Activated CD4-positive, alpha-beta T cell treated with anti-CD3 and anti-CD28 coated beads for 1 hour (primary cell): ENCODE measurements around the gene MRPL21.
"Not testable (repeated sequence)": the region's sequence is repeated elsewhere in the genome, so short reads cannot be mapped to it uniquely, and the experiment has no call there.

Experiments
- DNase-seq: peaks from one replicate; pipeline ENCODE4 v3.0.0-alpha.2; 2020

MRPL21 gene

DNA sequence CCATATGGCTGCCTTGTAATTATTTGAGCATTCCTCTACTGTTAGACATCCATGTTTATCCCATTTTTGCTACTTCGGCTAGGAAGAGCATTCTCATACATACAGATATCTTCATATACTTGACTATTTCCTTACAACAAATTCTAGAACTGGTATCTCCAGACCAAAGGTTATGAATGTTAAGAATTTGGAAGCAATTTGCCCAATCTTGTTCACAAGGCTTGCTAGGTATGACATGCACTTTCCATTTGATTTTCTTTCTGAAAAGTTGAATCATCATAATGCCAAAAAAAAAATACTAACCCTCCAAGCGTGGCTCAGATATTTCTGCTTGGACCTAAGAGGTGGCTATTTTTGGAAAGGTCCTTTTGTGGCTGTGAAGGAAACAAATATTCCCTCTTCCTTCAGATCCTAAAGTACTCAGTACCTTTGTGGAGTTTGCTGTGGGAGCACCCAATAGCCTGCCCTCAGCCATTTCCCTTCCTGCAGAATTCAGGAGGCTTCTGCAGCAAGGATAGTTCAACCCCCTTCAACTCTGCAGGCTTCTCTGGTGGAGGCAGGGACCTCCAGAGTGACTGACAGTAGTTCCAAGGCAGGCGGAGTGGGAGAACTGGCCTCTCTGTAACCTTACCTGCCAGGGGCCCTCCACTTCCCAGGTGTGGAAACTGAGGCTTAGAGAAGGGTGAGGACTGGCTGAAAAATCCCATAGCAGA, 39.9 kb downstream of the MRPL21 start:
- no peak for DNase-seq

GRCh38 chr11:68862421-68862820, 41.2 kb downstream of the MRPL21 start:
- DNase-seq = no peak

DNA sequence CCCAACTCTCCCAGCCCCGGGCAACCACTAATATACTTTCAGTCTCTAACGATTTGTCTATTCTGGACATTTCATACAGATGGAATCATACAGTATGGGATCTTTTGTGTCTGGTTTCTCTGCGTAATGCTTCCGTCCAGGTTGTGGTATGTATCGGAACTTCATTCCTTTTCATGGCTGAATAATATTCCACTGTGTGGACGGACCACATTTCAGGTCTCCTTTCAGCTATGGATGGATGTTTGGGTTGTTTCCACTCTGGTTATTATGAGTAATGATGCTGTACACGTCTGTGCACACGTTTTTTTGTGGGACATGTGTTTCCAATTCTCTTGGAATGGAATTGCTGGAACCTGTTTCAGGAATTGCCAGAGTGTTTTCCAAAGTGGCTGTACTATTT, 44.5 kb downstream of the MRPL21 start:
- DNase-seq = no peak

GRCh38 chr11:68857037-68857586, 46.5 kb downstream of the MRPL21 start:
- no peak for DNase-seq

GRCh38 chr11:68856425-68857030, 47.1 kb downstream of the MRPL21 start:
- DNase-seq = not testable (repeated sequence)

- no peak for DNase-seq
Measured at GRCh38 chr11:68855205-68855981, 48.2 kb downstream of the MRPL21 start.

DNA sequence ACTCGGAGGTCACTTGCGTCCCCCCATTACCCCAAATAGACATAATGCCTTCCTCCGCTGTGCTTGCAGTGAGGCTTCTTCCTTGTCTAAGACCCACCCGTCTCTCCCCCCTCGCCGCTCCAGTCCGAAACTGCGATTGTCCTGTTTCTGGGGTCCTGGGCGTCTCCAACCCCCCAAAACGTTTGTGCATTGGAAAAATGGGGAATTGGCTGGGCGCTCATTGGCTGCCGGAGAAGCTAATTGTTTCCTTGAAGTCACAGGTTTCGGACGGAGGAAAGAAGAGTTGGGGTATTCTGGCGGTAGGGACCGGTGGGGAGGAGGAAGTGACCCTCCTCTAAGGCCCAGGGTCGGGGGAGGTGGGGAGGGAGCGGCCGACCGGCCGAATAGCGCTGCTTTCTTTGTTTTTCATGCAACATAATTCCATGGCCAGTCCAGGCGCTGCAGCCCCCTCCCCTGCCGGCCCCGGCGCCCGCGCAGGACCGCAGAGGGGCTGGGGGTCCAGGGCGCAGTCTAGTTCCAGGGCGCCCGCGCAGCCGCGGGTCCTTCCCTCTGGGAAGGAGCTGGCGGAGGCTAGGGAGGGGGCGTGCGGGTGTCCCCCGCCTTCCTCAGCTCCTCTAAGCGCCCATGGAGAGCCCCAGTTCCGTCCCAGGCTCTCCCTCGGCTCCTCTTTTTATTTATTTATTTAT, 49.2 kb downstream of the MRPL21 start:
- DNase-seq = no peak

- DNase-seq = no peak
Measured at GRCh38 chr11:68852628-68853027, 51.0 kb downstream of the MRPL21 start.

- DNase-seq = no peak
Measured at GRCh38 chr11:68848429-68848828, 55.2 kb downstream of the MRPL21 start.

- no peak for DNase-seq
Measured at GRCh38 chr11:68847395-68847794, 56.2 kb downstream of the MRPL21 start.

- DNase-seq = no peak
Measured at GRCh38 chr11:68845351-68846002, 58.2 kb downstream of the MRPL21 start.

DNA sequence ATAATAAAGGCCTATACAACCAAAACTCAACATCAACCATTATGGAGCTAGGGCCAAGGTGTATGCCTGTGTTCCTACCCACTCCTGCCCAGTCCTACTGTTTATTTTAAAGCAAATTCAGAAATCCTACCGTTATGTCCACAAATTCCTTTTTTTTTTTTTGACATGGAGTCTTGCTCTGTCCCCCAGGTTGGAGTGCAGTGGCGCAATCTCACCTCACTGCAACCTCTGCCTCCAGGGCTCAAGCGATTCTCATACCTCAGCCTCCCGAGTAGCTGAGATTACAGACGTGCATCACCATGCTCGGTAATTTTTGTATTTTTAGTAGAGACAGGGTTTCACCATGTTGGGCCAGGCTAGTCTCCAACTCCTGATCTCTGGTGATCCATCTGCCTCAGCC, 58.8 kb downstream of the MRPL21 start:
- no peak for DNase-seq

GRCh38 chr11:68844376-68844775, 59.3 kb downstream of the MRPL21 start:
- no peak for DNase-seq

DNA sequence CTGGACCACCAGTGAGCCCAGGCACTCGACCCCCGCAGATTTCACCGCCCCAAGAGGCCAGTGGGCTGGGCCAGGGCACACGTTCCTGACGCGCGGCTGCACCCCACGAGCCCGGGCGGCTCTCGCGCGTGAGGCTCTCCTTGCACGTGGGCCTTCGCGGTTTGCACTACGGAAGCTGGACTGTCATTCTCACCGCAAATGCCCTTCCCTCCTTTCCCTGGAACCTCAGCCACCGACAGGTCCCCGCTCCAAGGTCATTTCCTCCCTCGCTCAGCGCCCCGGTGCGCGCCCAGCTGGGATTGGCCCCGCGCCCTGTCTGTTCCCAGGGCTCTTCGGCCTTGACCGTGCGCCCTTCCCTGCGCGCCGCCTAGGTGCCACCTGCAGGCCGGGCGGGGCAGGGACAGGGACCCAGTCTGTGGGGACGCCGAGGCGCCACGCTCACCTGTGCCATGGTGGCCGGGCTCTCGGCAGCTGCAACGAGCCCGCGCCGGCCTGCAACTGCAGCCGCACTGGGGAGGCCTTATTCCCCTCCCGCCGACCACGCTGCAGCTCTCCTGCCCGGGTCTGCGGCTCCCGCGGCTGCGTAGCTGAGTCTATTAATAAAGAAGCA, 59.8 kb downstream of the MRPL21 start:
- DNase-seq = peak; percentile 61

DNA sequence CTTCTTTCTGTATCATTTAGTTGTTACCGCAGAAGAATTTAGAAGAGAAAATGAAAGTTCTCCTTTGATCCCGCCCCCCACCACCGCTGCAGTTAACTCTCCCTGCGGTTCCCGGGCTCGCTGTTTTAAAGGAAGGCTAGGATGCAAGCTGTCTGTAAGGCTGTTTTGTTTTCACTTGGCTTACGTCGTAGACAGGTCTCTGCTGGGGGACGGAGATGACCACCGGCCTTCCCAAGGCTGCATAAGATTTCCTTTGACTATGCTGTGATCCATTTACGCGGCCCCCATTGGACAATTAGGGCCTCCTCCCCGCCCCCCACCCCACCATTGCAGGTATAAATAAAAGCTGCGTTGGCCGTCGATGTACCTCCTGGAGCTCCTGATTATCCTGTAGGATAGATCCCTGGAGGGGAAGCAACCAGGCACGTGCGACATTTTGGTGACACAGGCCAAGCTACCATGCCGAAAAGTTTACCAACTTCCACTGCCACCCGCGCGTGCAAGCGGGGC, 60.5 kb downstream of the MRPL21 start:
- peak; percentile 22 for DNase-seq

DNA sequence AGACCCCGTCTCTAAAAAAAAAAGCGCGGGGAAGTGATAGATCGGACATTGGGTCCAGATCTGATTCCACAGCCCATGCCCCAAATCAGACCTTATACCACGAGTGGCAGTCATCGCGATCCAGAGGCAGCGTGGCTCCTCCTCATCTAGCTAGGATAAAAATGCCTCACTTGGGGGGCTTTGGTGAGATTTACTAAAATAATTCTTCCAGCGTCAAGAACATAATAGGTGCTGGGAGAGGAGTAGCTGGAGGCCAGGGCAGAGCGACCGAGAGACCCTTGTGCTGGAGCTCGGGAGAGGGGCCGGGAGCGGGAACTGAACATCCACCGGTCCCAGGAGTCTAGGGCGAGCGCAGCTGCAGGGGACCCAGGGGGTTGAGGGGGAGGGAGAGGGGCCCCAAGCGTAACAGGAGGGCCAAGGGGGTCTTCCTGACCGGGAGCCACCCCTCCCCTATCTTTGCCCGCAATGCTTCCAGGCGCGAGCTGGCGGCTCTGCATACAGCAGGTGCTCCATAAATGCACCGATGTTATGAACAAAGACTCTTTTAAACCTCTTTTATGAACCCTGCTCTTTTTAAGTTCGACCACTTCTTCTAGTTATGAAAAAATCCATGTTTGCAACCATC, 61.1 kb downstream of the MRPL21 start:
- DNase-seq = no peak

DNA sequence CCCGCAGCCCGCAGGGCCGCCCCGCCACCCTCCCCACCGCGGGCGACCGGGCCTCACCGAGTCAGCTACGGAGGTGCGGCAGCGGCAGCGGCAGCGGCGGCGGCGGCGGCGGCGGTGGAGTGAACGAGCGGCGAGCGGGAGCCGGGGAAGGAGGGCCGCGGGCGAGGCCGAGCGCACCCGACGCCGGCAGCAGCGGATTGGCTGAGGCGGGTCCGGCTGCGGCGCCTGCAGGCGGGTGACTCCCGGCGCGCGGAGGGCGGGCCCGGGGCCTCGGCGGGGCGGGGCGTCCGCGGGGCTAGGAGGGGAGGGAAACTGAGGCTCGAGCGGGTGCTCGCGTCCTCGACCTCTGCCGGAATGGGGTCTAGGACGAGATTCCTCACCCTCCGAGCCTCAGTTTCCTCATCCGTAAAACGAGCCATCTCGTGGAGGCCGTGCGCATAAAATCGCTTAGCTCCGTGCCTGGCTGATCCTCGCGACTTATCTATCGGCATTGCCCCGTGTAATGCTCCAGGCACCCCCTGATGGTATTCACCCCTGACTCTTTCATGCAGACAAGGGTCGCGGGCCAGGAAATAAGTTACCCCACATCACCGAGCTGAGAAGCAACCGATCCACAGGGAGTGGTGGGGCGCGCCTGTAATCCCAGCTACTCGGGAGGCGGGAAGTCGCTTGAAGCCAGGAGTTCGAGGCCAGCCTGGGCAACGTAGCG, 61.8 kb downstream of the MRPL21 start, which contains the start of gene CPT1A:
Gene CPT1A (minus strand): TSS at position 199 of the 709 bp plus-strand sequence. CDS start 26,442 bp downstream, outside the sequence.
- DNase-seq = peak; percentile 50
